ENCODE results near the gene CACUL1. TPM values are rescaled to one million over a fixed set of nuclear protein-coding genes. Genes with fewer than 3 reads are reported as not detected.

Gene CACUL1
- total and polyA plus RNA-seq, 10 donors: 4.3 to 56.7 (median 34.9) TPM

DNA sequence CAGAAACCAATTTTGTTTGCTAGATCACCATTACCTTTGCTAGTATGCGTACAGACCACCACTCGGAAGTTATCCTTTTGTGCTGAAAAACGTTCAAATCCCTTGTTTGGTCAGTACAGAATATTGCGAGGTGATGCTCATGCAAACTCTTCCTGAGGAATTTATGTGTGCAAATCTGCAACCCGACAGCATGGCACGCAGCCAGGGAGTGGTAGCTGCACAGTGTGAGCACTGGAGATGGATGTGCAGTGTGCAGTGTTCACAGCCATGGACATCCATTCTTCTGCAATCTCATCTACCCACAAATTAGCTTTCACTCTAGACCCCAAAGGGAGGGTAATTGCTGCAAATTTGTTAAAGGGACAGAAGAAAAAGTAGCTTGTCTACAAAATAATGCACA lies 72.2 kb downstream of the CACUL1 start:
- 92 to 96% (median 93%) methylated on average over 6 of the region's 6 CpGs for WGBS, 5 donors

DNA sequence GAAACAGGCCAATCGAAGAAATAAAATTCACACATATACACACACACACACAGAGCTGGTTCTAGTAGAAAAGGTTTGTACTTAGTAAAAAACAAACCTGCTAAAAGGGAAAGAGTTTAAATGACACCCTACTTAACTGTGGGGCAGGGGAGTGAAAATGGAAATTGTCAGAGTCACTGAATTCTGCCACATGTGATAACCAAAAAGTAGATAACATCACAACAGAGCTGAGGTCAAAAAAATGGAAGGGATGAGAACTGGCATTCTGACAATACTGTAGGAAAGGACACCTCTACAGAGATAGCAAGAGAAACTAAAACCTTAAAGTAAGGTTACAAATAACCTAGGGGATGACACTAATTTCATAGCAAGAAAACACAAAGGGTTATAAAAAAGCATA lies 74.6 kb downstream of the CACUL1 start:
- WGBS, 5 donors: 90 to 96% (median 95%) methylated on average over 1 of the region's 1 CpG
- TF ChIP-seq POLR2A (IDR thresholded peaks at IDR 0.05): no peak
- TF ChIP-seq, protein P1, sequence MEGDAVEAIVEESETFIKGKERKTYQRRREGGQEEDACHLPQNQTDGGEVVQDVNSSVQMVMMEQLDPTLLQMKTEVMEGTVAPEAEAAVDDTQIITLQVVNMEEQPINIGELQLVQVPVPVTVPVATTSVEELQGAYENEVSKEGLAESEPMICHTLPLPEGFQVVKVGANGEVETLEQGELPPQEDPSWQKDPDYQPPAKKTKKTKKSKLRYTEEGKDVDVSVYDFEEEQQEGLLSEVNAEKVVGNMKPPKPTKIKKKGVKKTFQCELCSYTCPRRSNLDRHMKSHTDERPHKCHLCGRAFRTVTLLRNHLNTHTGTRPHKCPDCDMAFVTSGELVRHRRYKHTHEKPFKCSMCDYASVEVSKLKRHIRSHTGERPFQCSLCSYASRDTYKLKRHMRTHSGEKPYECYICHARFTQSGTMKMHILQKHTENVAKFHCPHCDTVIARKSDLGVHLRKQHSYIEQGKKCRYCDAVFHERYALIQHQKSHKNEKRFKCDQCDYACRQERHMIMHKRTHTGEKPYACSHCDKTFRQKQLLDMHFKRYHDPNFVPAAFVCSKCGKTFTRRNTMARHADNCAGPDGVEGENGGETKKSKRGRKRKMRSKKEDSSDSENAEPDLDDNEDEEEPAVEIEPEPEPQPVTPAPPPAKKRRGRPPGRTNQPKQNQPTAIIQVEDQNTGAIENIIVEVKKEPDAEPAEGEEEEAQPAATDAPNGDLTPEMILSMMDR (IDR thresholded peaks at IDR 0.05 in 8 of 11, conservative IDR thresholded peaks at IDR 0.05 in 3 of 11): no peak
- no peak for TF ChIP-seq POLR2AphosphoS5 (IDR thresholded peaks at IDR 0.05)
- Histone ChIP-seq H3K4me3 (no peak overlapping the region), H3K9me3 (no peaks in the 10 kb centered on the region), H3K36me3 (peaks cover 2 to 83% (median 32%) of the 10 kb centered on the region in 6 donors), H3K4me1 (no peaks in the 10 kb centered on the region), H3K27me3 (replicated peaks in 1 of 7) (no peaks in the 10 kb centered on the region), H3K27ac (no peak overlapping the region)
- intact Hi-C loops (cut with DNase I; ENCODE audit: low total_unique reads): no loop called here
- DNase-seq: no peak

More for the DNA sequence above, 72.2 kb downstream of the CACUL1 start:
- Histone ChIP-seq H3K4me3 (no peak overlapping the region), H3K36me3 (peaks cover 3 to 95% (median 48%) of the 10 kb centered on the region in 6 donors), H3K27ac (no peak overlapping the region), H3K9me3 (no peaks in the 10 kb centered on the region), H3K27me3 (replicated peaks in 1 of 7) (no peaks in the 10 kb centered on the region), H3K4me1 (no peaks in the 10 kb centered on the region)
- intact Hi-C loops (cut with DNase I; ENCODE audit: low total_unique reads): no loop called here
- TF ChIP-seq, protein P1 (IDR thresholded peaks at IDR 0.05 in 8 of 11, conservative IDR thresholded peaks at IDR 0.05 in 3 of 11): no peak
- TF ChIP-seq POLR2A (IDR thresholded peaks at IDR 0.05): no peak
- no peak for DNase-seq

DNA sequence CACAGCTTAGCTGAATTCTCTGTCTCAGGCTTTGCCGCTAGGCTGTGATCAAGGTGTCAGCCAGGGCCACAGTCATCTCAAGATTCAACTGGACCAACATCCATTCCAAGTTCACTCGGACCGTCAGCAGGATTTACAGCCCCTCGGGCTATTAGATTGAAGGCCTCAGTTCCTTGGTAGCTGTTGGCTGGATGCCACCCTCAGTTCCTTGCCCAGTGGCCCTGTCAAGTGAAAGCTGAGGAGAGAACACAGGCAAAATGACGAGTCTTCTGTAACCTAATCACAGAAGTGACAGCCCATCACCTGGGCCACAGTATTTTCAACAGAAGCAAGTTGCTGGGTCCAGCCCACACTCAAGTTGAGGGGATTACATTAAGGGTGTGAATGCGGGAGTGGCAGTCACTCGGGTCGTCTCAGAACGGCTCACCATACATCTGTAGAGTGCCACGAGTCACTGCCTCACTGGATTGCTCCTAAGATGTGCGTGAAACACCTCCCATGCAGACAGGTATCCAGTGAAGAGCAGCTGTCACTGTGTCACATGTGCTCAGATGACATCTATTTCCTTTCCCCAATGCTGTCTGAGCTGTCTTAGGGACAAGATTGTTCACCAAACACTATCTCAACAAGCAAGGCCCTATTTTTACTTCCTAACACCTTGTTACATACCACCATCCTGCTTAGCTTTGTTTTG lies 80.4 kb downstream of the CACUL1 start:
- H3K36me3 ChIP-seq: peaks cover 0 to 50% (median 0%) of the 10 kb centered on the region in 6 donors

More for the DNA sequence above, 80.4 kb downstream of the CACUL1 start:
- no peak for DNase-seq
- Histone ChIP-seq H3K27me3 (replicated peaks in 1 of 7) (no peaks in the 10 kb centered on the region), H3K4me3 (no peak overlapping the region), H3K4me1 (peaks cover 4 to 14% (median 8%) of the 10 kb centered on the region in 6 donors), H3K9me3 (no peaks in the 10 kb centered on the region), H3K27ac (no peak overlapping the region)
- 89 to 94% (median 91%) methylated on average over 11 of the region's 11 CpGs for WGBS, 5 donors
- intact Hi-C loops (cut with DNase I; ENCODE audit: low total_unique reads): no loop called here
- TF ChIP-seq, protein P1 (IDR thresholded peaks at IDR 0.05 in 8 of 11, conservative IDR thresholded peaks at IDR 0.05 in 3 of 11): no peak
- TF ChIP-seq POLR2AphosphoS5 (IDR thresholded peaks at IDR 0.05) (no peak), POLR2A (IDR thresholded peaks at IDR 0.05) (no peak)
